ENCODE data around the gene PARP9.
"Not testable (repeated sequence)": the region's sequence is repeated elsewhere in the genome, so short reads cannot be mapped to it uniquely, and the experiment has no call there.

PARP9 gene

GRCh38 chr3:122576174-122576940 lies 12.3 kb upstream of the PARP9 start:
- peak in 1 of 2 donors; percentile 58 for DNase-seq (ENCODE audit: low read depth in 2 of 2)

DNA sequence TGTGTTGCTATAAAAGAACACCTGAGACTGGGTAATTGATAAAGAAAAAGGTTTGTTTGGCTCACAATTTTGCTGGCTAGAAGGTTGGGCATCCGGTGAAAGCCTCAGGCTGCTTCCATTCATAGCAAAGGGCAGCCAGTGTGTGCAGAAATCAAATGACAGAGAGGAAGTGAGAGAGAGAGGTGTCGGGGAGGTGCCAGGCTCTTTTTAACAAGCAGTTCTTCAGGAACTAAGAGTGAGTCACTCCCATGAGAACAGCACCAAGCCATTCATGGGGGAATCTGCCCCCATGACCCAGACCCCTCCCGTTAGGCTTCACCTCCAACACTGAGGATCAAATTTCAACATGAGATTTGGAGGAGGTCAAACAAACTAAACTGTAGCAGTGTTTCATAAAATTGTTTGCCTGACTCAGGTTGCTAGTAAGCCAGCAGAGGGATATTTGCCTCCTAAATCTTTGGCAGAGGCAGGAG lies 8.9 kb upstream of the PARP9 start:
- no peak for DNase-seq (ENCODE audit: low read depth in 2 of 2)

- no peak for DNase-seq (ENCODE audit: low read depth in 2 of 2)
These were observed 4.7 kb upstream of the PARP9 start for GRCh38 chr3:122568755-122569154.

DNA sequence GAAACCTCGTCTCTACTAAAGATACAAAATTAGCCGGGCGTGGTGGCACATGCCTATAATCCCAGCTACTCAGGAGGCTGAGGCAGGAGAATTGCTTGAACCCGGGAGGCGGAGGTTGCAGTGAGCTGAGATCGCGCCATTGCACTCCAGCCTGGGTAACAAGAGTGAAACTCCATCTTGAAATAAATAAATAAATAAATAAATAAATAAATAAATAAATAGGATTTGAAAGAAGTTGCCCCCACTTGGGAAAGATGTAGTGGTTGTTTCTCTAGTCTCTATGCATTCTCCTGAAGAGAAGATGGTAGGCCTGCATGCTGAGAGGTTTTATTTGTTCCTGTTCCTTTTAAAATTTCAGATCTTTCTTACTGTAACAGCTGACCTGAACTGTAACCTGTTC lies 4.0 kb upstream of the PARP9 start:
- not testable (repeated sequence) for DNase-seq (ENCODE audit: low read depth in 2 of 2)

GRCh38 chr3:122563717-122564025 lies 429 bp downstream of the PARP9 start:
- no peak for DNase-seq (ENCODE audit: low read depth in 2 of 2)

- no peak for DNase-seq (ENCODE audit: low read depth in 2 of 2)
These were observed 980 bp downstream of the PARP9 start for GRCh38 chr3:122562923-122563716.

DNA sequence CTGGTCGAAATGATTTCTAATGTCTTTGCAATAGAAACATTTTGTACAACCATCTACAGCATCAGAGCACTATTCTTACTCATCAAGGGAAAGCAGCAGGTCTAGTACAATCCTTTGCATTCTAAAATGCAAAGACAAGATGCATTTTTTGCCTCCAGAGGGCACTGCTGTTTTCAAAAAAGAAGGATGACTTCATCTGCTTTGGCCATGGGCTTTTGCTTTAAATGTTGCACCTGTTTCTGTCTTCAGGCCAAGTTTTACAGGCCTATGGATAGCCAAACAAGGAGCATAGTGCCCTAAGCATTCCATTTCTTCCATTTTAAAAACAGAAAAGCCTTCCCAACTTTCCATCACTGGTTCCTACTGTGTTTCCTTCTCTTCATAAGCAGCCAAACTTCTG lies 3.4 kb downstream of the PARP9 start:
- peak in 1 of 2 donors; percentile 45 for DNase-seq (ENCODE audit: low read depth in 2 of 2)

- no peak for DNase-seq (ENCODE audit: low read depth in 2 of 2)
These were observed 4.2 kb downstream of the PARP9 start for GRCh38 chr3:122559906-122560305.

GRCh38 chr3:122558605-122559004 lies 5.5 kb downstream of the PARP9 start:
- no peak for DNase-seq (ENCODE audit: low read depth in 2 of 2)

GRCh38 chr3:122557356-122557755 lies 6.7 kb downstream of the PARP9 start:
- DNase-seq (ENCODE audit: low read depth in 2 of 2), result no peak

DNA sequence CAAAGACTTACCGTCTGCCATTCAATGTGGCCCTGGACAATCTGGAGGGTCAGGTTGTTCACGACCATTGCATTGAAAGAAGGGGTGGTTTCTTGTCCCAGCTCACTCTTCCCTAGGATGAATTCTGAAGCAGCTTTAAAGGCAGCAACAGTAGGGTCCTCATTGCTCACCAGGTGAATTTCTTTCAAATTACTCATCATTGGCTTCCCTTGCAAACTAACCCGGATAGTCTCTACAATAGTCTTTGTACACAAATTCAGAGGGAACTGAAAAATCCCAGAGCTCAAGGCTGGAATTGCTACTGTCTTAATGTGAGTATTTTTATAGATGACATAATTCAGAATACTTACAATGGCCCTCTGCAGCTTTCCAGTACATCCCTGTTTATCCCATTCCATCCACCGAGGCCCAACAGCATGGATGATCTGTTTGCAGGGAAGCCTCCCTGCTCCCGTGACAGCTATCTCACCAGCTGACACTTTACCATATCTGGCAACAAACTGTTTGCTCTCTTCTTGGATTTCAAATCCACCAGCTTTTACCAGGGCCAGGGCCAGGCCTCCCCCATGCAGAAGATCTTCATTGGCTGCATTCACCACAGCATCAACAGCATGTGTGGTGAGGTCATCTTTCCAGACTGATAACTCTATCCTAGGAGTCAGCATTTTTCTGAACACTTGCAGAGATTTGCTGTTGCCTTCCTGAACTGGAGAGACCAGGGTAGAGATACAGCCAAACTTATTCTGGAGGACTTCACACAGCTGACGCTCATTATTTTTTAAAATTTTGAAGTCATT lies 8.6 kb downstream of the PARP9 start:
- DNase-seq (ENCODE audit: low read depth in 2 of 2), result no peak

DNA sequence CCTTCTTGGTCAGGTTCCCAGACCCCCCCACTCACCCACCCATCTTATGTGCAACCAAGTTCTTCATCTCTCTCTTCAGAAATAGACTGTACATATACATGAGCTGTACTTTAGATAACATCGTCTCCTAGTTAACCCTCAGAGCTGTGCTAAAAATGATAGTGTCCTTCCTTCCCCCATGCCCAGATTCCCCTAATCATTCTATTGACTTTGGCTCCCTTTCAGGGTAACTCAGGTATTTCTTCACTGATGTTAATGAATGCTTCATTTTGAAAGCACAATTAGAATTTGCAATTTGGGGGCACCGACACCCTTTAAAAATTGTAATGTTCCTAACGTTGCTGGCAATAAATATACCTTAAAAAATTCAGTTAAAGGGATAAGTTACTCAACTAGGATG lies 10.9 kb downstream of the PARP9 start:
- no peak for DNase-seq (ENCODE audit: low read depth in 2 of 2)

- no peak for DNase-seq (ENCODE audit: low read depth in 2 of 2)
These were observed 15.5 kb downstream of the PARP9 start for GRCh38 chr3:122548619-122549018.

- DNase-seq (ENCODE audit: low read depth in 2 of 2), result no peak
These were observed 16.0 kb downstream of the PARP9 start for GRCh38 chr3:122548076-122548475.

- no peak for DNase-seq (ENCODE audit: low read depth in 2 of 2)
These were observed 17.9 kb downstream of the PARP9 start for GRCh38 chr3:122546151-122546550.

- no peak for DNase-seq (ENCODE audit: low read depth in 2 of 2)
These were observed 25.1 kb downstream of the PARP9 start for GRCh38 chr3:122538956-122539490.

DNA sequence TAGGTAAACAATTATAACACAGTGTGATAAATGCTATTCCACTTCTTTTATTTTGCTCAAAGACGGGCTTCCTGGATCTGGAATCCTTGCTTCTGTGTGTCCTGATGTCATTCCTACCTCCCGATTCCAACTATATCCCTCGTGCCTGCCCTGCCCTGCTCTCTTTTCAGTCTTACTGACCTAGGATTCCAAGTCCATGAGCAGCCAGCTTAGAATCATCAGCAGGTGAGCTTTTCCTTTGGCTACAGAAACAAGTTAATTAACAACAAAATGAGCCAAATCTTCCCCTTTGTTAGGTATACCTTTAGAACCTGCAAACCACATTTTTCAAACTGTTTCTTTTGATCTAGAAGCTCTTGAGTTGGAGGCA lies 27.5 kb downstream of the PARP9 start:
- DNase-seq (ENCODE audit: low read depth in 2 of 2), result no peak

DNA sequence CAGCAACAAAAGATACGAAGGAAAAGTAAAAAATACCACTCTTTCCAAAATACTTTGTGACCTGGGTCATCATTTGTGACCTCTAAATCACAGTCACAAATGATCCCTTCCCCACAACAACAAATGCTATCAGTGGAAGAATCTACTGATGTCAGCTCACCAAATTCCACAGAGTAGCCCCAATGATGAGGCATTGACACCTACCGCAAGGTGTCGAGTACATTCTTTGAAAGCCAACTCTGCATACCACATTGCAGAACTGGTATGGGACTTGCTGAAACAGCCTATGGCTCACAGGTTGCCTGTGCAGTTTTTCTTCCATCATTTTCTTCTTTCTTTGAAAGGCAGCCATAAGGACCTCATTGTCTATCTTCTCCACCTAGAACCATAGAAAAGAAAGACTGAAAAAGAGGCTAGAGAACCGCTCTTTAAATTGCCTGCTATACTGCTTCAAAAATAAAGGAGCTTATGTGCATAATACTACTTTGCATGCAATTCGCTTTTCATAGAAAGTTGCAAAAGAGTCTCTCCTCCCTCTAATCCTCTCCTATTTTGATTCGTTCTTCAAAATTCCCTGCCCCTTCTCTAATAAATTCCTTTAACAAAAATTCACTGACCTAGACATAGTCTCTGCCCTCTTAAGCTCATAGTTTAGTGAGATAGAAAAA lies 28.0 kb downstream of the PARP9 start:
- no peak for DNase-seq (ENCODE audit: low read depth in 2 of 2)

- DNase-seq (ENCODE audit: low read depth in 2 of 2), result peak; percentile 13 to 42
These were observed 30.2 kb downstream of the PARP9 start for GRCh38 chr3:122533931-122534334.

DNA sequence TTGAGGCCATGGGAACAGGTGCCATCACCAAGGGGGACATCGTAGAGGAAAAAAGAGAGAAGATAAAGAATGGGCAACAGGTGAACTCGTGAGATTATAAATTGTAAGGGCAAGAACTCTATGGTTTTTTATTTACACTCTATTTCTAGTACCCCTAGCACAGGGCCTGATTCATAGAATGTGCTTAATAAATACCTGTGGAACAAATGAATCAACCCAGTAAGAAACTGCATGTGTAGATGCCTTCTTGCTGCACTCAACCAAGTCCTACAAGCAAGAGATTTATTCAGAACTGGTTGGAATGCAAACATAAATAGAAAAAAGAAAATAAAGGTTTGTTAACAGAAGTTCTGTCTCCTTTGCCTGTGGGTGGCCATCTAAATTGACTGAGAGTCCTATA lies 30.6 kb downstream of the PARP9 start:
- DNase-seq (ENCODE audit: low read depth in 2 of 2), result no peak

- DNase-seq (ENCODE audit: low read depth in 2 of 2), result no peak
These were observed 33.9 kb downstream of the PARP9 start for GRCh38 chr3:122530164-122530563.

- DNase-seq (ENCODE audit: low read depth in 2 of 2), result no peak
These were observed 40.8 kb downstream of the PARP9 start for GRCh38 chr3:122523317-122523716.
